K562 (cell line): ENCODE measurements around the gene CLCN1. TPM values are rescaled to one million over a fixed set of nuclear protein-coding genes. Genes with fewer than 3 reads are reported as not detected.

Source experiments
- ARID1B ChIP-seq: fragments of 450-650 bp; IDR thresholded peaks from 2 replicates; pipeline ENCODE4 v1.6.1; 2016; ENCODE audit warnings: antibody characterized with exemption, mild to moderate bottlenecking, inconsistent platforms
- ATF7 ChIP-seq: fragments of 450-650 bp; IDR thresholded peaks from 2 replicates; pipeline ENCODE4 v1.7.1; 2014; ENCODE audit warnings: mild to moderate bottlenecking, moderate library complexity
- GATAD2A ChIP-seq: fragments of 450-650 bp; IDR thresholded peaks from 2 replicates; pipeline ENCODE4 v1.6.1; 2017
- HCFC1 ChIP-seq: IDR thresholded peaks from 2 replicates; pipeline ENCODE4 v1.6.1; 2012; ENCODE audit warnings: low read depth, low read length, improper control_type of control experiment
- HDAC3 ChIP-seq: fragments of 450-650 bp; IDR thresholded peaks from 2 replicates; pipeline ENCODE4 v1.6.1; 2018; ENCODE audit warnings: borderline replicate concordance, mild to moderate bottlenecking, moderate library complexity; ENCODE audit not compliant: partially characterized antibody
- KLF16 ChIP-seq: IDR thresholded peaks from 2 replicates; pipeline ENCODE4 v1.6.1; 2016; ENCODE audit warnings: antibody characterized with exemption
- NCOA2 ChIP-seq, 2 experiments: fragments of 450-650 bp; IDR thresholded peaks; 2 replicates each; pipeline ENCODE4 v1.6.1; 2018; ENCODE audit warnings: mild to moderate bottlenecking in 2 of 2, moderate library complexity in 1 of 2; ENCODE audit not compliant: partially characterized antibody in 2 of 2
- RCOR1 ChIP-seq, 2 experiments: IDR thresholded peaks; 2 replicates each; pipeline ENCODE4 v1.6.1; 2012; ENCODE audit warnings: low read depth in 2 of 2, low read length in 2 of 2, borderline replicate concordance in 1 of 2, improper control_type of control experiment in 1 of 2
- SAP30 ChIP-seq: fragments of 200-600 bp; sonication (generic); IDR thresholded peaks from 2 replicates; pipeline ENCODE4 v1.6.1; 2012; ENCODE audit warnings: borderline replicate concordance, low read depth, mild to moderate bottlenecking, moderate library complexity, low read length, control low read depth, inconsistent platforms; ENCODE audit not compliant: insufficient read depth, poor library complexity, severe bottlenecking
- SMARCE1 ChIP-seq: fragments of 450-650 bp; IDR thresholded peaks from 2 replicates; pipeline ENCODE4 v1.7.1; 2016; ENCODE audit warnings: mild to moderate bottlenecking
- ZC3H4 ChIP-seq: sonication (generic); formaldehyde crosslinking; IDR thresholded peaks from 2 replicates; pipeline ENCODE4 v1.9.0; 2021; ENCODE audit warnings: missing genetic modification reagents, borderline replicate concordance
- ZFP36 ChIP-seq: fragments of 150-350 bp; IDR thresholded peaks from 2 replicates; pipeline ENCODE4 v1.6.1; 2018; ENCODE audit warnings: low read length, low read depth; ENCODE audit not compliant: partially characterized antibody
- ZFP91 ChIP-seq: sonication (generic); formaldehyde crosslinking; IDR thresholded peaks from 2 replicates; pipeline ENCODE4 v1.8.0; 2022; ENCODE audit warnings: mild to moderate bottlenecking, missing genetic modification reagents
- ZNF133 ChIP-seq: fragments of 250-450 bp; sonication (Bioruptor Pico); IDR thresholded peaks from 2 replicates; pipeline ENCODE4 v1.4.0; 2020; ENCODE audit warnings: mild to moderate bottlenecking
- ZNF232 ChIP-seq: sonication (generic); formaldehyde crosslinking; IDR thresholded peaks from 2 replicates; pipeline ENCODE4 v1.8.0; 2022; ENCODE audit warnings: mild to moderate bottlenecking, missing genetic modification reagents
- ZNF644 ChIP-seq: fragments of 200-800 bp; sonication (Bioruptor generic); IDR thresholded peaks from 2 replicates; pipeline ENCODE4 v1.6.1; 2016; ENCODE audit warnings: low read depth, missing genetic modification characterization, missing compliant biosample characterization
- polyA plus RNA-seq, 8 experiments: library from polyadenylated mRNA; depleted of rRNA in 4 of 8; stranded (reverse) in 5 of 8; unstranded in 3 of 8; fragments of >200 nt; fragmentation: Nextera tagmentation in 2 of 8; fragmentation: Illumina TruSeq in 1 of 8; extraction: Ambion mirVana in 2 of 8; extraction: Trizol in 1 of 8; gene quantifications; 2 replicates each; pipeline versions ENCODE4 v1.2.1 to v1.2.3, GENCODE V29; 2011 to 2014; ENCODE audit warnings: inconsistent platforms in 1 of 8, missing spikeins in 1 of 8
- total RNA-seq, 7 experiments: library from RNA; depleted of rRNA in 6 of 7; stranded (reverse); fragments of >200 nt in 6 of 7; fragmentation: Illumina TruSeq in 2 of 7; extraction: Trizol in 2 of 7; gene quantifications; 2 replicates each; pipeline versions ENCODE4 v1.2.1 to v1.2.3, GENCODE V29; 2011 to 2021; ENCODE audit warnings: low replicate concordance in 1 of 7
- TF ChIP-seq, protein P1 (sequence below): fragments of 250-450 bp; sonication (Bioruptor Pico); IDR thresholded peaks from 2 replicates; pipeline ENCODE4 v1.8.0; 2022; ENCODE audit warnings: inconsistent platforms, mild to moderate bottlenecking, moderate library complexity, borderline replicate concordance
- TF ChIP-seq, protein P2 (sequence below): fragments of 450-650 bp; IDR thresholded peaks from 2 replicates; pipeline ENCODE4 v1.6.1; 2016; ENCODE audit warnings: antibody characterized with exemption
- TF ChIP-seq, protein P3 (sequence below): sonication (generic); formaldehyde crosslinking; IDR thresholded peaks from 2 replicates; pipeline ENCODE4 v1.8.0; 2022; ENCODE audit warnings: missing genetic modification reagents, mild to moderate bottlenecking, borderline replicate concordance

The CLCN1 gene
- total and polyA plus RNA-seq, 9 of the 15 experiments (the other 6 are each of a cell fraction or from before 2014, with no cell fraction given): 0.01 to 0.11 (median 0.04) TPM; not detected in 4

DNA sequence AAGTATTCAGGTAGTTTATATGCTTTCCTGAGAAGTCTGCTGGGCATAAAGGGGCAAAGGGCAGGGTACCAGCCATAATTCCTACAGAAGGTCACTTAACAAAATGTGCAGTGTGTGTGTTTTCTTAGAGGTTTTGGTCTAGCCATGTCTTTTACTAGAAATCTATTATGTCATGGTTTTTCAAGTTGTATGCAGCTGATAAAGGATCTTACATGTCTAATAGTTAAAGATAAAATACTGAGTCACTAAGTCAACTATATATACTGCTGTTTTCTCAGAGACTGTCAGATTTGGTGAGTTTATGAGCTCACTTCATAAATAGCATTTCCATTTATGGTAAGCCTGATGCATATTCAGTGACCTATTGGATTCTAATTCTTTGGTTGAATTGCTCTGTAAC, 20.0 kb upstream of the CLCN1 start (continued):
- TF ChIP-seq HCFC1 (no peak), ZFP91 (CRISPR knock-in tag) (no peak), ZFP36 (no peak), ARID1B (peak; percentile 73; the same call in 1 of the 2 replicates), SAP30 (no peak), RCOR1 (IDR thresholded peaks at IDR 0.05; ENCODE audit: borderline replicate concordance in 1 of 2, low read depth in 2 of 2, low read length in 2 of 2) (no peak), HDAC3 (no peak), ZNF133 (CRISPR knock-in tag) (no peak), NCOA2 (IDR thresholded peaks at IDR 0.05; ENCODE audit: partially characterized antibody in 2 of 2) (no peak), ZNF232 (CRISPR knock-in tag) (no peak), ZNF644 (tag) (no peak), GATAD2A (no peak), KLF16 (no peak), SMARCE1 (peak; percentile 78; the same call in 1 of the 2 replicates), ZC3H4 (CRISPR knock-in tag) (no peak), ATF7 (peak; percentile 71)
- TF ChIP-seq, protein P1, sequence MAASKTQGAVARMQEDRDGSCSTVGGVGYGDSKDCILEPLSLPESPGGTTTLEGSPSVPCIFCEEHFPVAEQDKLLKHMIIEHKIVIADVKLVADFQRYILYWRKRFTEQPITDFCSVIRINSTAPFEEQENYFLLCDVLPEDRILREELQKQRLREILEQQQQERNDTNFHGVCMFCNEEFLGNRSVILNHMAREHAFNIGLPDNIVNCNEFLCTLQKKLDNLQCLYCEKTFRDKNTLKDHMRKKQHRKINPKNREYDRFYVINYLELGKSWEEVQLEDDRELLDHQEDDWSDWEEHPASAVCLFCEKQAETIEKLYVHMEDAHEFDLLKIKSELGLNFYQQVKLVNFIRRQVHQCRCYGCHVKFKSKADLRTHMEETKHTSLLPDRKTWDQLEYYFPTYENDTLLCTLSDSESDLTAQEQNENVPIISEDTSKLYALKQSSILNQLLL (CRISPR knock-in tag): no peak
- TF ChIP-seq, protein P2, sequence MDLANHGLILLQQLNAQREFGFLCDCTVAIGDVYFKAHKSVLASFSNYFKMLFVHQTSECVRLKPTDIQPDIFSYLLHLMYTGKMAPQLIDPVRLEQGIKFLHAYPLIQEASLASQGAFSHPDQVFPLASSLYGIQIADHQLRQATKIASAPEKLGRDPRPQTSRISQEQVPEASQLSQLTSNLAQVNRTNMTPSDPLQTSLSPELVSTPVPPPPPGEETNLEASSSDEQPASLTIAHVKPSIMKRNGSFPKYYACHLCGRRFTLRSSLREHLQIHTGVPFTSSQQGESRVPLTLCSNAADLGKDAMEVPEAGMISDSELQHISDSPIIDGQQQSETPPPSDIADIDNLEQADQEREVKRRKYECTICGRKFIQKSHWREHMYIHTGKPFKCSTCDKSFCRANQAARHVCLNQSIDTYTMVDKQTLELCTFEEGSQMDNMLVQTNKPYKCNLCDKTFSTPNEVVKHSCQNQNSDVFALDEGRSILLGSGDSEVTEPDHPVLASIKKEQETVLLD: no peak
- TF ChIP-seq, protein P3, sequence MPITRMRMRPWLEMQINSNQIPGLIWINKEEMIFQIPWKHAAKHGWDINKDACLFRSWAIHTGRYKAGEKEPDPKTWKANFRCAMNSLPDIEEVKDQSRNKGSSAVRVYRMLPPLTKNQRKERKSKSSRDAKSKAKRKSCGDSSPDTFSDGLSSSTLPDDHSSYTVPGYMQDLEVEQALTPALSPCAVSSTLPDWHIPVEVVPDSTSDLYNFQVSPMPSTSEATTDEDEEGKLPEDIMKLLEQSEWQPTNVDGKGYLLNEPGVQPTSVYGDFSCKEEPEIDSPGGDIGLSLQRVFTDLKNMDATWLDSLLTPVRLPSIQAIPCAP (CRISPR knock-in tag): no peak
